Lower lobe of right lung (tissue), 2 donors: Measurements from ENCODE around the gene VILL. TPM values are rescaled to one million over a fixed set of nuclear protein-coding genes. Genes with fewer than 3 reads are reported as not detected.

ENCODE experiments used
- ATAC-seq, 2 donors: fragments of 200-7000 bp; cut with Tn5 transposase; one replicate each; pipeline ENCODE4 v1.9.1; 2020 to 2022; ENCODE audit warnings: mild to moderate bottlenecking in 2 of 2, moderate library complexity in 2 of 2
- DNase-seq: peaks from one replicate; pipeline ENCODE4 v3.0.0-alpha.2; 2020
- H3K27ac ChIP-seq: fragments of 200-600 bp; one replicate; pipeline ENCODE4 v1.8.0; 2022
- H3K27me3 ChIP-seq: fragments of 200-600 bp; one replicate; pipeline ENCODE4 v1.8.0; 2022; ENCODE audit warnings: low read depth
- H3K36me3 ChIP-seq: fragments of 200-600 bp; one replicate; pipeline ENCODE4 v1.8.0; 2022; ENCODE audit warnings: mild to moderate bottlenecking
- H3K4me1 ChIP-seq: fragments of 200-600 bp; one replicate; pipeline ENCODE4 v1.8.0; 2022
- H3K4me3 ChIP-seq: fragments of 200-600 bp; one replicate; pipeline ENCODE4 v1.8.0; 2022; ENCODE audit warnings: mild to moderate bottlenecking
- H3K9me3 ChIP-seq: fragments of 200-600 bp; one replicate; pipeline ENCODE4 v1.8.0; 2022
- intact Hi-C: fragments of 100-400 bp; cut with DNase I; formaldehyde crosslinking; loops from one replicate; pipeline ENCODE4 v1.11.0; 2022
- total RNA-seq: library from RNA; stranded (reverse); fragmentation: NEBNext Ultra II Directional; extraction: Animal tissue kit (Norgen Biotek cat#: 25700); gene quantifications from one replicate; pipeline ENCODE4 v1.2.1, GENCODE V29; 2021
- TF ChIP-seq, protein P1 (sequence below): fragments of 200-600 bp; IDR thresholded peaks from one replicate; pipeline ENCODE4 v1.8.0; 2022; ENCODE audit warnings: antibody characterized with exemption, mild to moderate bottlenecking
- donor health status: DM: no; HTN: yes; CAD: no; lungs with severe emphysema.

The VILL gene
- total RNA-seq, 1 donor from 2014 or later = 12.5 TPM

- H3K27me3 ChIP-seq = no peaks in the 10 kb centered on the region
- no peak overlapping the region for H3K4me3 ChIP-seq
- intact Hi-C loops = no loop called here
- TF ChIP-seq, protein P1, sequence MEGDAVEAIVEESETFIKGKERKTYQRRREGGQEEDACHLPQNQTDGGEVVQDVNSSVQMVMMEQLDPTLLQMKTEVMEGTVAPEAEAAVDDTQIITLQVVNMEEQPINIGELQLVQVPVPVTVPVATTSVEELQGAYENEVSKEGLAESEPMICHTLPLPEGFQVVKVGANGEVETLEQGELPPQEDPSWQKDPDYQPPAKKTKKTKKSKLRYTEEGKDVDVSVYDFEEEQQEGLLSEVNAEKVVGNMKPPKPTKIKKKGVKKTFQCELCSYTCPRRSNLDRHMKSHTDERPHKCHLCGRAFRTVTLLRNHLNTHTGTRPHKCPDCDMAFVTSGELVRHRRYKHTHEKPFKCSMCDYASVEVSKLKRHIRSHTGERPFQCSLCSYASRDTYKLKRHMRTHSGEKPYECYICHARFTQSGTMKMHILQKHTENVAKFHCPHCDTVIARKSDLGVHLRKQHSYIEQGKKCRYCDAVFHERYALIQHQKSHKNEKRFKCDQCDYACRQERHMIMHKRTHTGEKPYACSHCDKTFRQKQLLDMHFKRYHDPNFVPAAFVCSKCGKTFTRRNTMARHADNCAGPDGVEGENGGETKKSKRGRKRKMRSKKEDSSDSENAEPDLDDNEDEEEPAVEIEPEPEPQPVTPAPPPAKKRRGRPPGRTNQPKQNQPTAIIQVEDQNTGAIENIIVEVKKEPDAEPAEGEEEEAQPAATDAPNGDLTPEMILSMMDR = no peak
- H3K27ac ChIP-seq = no peak overlapping the region
- DNase-seq (no peak), ATAC-seq (no peak)
- no peaks in the 10 kb centered on the region for H3K9me3 ChIP-seq
- peaks cover 45% of the 10 kb centered on the region for H3K4me1 ChIP-seq
- peaks cover 9% of the 10 kb centered on the region for H3K36me3 ChIP-seq
These were observed 38.0 kb upstream of the VILL start for GRCh38 chr3:37952564-37952963.

DNA sequence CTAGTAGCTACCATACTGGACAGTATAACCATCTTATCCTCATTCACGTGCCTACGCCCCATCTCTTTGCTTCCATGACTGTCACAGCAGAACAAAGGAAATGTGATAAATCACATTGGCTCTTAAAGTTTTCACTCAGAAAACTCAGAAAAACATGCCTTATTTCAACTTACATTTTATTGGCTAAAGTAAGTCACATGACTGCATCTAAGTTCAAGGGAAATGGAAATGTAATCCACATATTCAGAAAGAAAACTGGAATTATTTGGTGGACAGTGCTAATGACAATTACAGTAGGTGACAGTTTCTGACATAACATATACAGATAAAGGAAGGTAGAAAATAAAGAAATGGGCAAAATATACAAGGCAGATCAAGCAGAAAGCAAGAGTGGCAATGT, 37.4 kb upstream of the VILL start:
- peaks cover 50% of the 10 kb centered on the region for H3K4me1 ChIP-seq
- DNase-seq = no peak

GRCh38 chr3:37953707-37954394, 36.7 kb upstream of the VILL start:
- no peaks in the 10 kb centered on the region for H3K9me3 ChIP-seq
- H3K4me1 ChIP-seq = peaks cover 50% of the 10 kb centered on the region
- H3K27ac ChIP-seq = no peak overlapping the region
- H3K27me3 ChIP-seq = no peaks in the 10 kb centered on the region
- no peak for DNase-seq
- no peak overlapping the region for H3K4me3 ChIP-seq
- ATAC-seq = no peak
- peaks cover 9% of the 10 kb centered on the region for H3K36me3 ChIP-seq
- TF ChIP-seq, protein P1 = no peak
- intact Hi-C loops = no loop called here

More for the DNA sequence above, 37.4 kb upstream of the VILL start:
- TF ChIP-seq, protein P1 = no peak
- ATAC-seq = no peak
- peaks cover 9% of the 10 kb centered on the region for H3K36me3 ChIP-seq
- no peak overlapping the region for H3K27ac ChIP-seq
- H3K4me3 ChIP-seq = no peak overlapping the region
- no peaks in the 10 kb centered on the region for H3K9me3 ChIP-seq
- no peaks in the 10 kb centered on the region for H3K27me3 ChIP-seq
- intact Hi-C loops = no loop called here

DNA sequence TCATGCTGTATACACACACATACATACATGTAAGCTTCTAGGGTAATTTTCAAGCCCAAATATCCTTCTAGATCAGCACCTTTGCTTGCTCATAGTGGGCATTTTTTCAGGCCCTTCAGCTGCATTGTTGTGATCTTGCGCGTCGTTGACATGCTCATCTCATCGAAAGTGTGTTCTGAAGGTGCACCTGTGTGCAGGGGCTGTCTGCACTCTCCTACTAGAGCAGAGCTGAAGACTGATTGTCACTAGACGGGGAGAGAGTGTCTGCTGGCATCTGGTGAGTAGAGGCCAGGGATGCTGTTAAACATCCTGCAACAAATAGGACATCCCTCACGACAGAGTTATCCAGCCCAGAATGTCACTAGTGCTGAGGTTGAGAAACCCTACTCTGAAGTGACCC, 35.7 kb upstream of the VILL start:
- H3K4me3 ChIP-seq = no peak overlapping the region
- ATAC-seq (no peak), DNase-seq (no peak)
- H3K36me3 ChIP-seq = peaks cover 9% of the 10 kb centered on the region
- intact Hi-C loops = no loop called here
- H3K9me3 ChIP-seq = no peaks in the 10 kb centered on the region
- no peak overlapping the region for H3K27ac ChIP-seq
- H3K27me3 ChIP-seq = no peaks in the 10 kb centered on the region
- TF ChIP-seq, protein P1 = no peak
- peaks cover 46% of the 10 kb centered on the region for H3K4me1 ChIP-seq

DNA sequence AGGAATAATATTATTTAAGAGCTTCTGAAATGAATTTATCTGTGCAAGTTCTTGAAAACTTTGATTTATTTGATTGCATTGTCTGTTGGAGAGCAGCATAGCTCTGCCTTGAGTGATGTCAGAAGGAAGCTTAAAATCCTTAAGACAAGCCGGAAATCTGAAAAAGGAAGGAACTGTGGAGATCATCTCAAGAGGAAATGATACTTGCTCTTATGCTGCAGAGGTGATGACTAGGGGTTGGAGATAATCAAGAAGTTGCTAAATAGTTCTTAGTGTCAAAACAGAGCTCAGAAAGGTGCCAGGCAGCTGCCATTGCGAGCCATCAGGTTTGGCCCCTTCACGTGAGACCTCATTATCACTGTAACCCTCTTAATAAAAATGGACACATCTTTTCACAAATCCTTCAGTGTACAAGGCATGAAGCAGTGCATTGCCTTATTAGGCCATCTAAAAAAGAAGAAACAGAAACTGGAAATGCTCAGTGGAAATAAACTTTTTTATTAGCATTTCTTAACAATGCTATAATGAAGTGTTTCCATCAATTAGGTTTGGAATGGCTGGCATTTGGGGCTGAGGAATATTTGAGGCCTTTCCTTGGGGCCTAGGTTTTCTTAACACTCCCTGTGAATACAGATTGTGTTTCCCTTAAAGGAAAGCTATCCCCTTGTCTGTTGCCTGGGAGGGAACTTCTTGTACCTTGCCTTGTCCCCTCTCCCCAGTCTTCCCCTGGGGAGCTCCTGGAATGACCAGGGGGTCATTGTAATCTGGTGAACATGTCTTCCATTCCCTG, 34.5 kb upstream of the VILL start:
- Histone ChIP-seq H3K4me3 (no peak overlapping the region), H3K27ac (peak overlapping the region; percentile 47), H3K27me3 (no peaks in the 10 kb centered on the region), H3K4me1 (peaks cover 45% of the 10 kb centered on the region), H3K36me3 (peaks cover 9% of the 10 kb centered on the region), H3K9me3 (no peaks in the 10 kb centered on the region)
- ATAC-seq (peak in 1 of 2 donors; percentile 23), DNase-seq (no peak)
- intact Hi-C loops = no loop called here
- TF ChIP-seq, protein P1 = no peak
